Sciatic nerve (tissue), 1 donor: Measurements from ENCODE around the gene MAP3K9. TPM values are rescaled to one million over a fixed set of nuclear protein-coding genes. Genes with fewer than 3 reads are reported as not detected.

Source experiments
- total RNA-seq: library from RNA; stranded (reverse); fragmentation: NEBNext Ultra II Directional; extraction: Animal tissue kit (Norgen Biotek cat#: 25700); gene quantifications from one replicate; pipeline ENCODE4 v1.2.1, GENCODE V29; 2021
- donor health status: DM: no; HTN: no; CAD: no.

Gene MAP3K9
- total RNA-seq, 1 donor from 2014 or later: 0.36 TPM

Other genes with a start within 250 kb of the MAP3K9 start
- gene MED6, start 208.9 kb downstream of the MAP3K9 start, total RNA-seq: 44.7 TPM
- 11.1 TPM for gene TTC9, start 167.6 kb downstream of the MAP3K9 start, total RNA-seq
- 84.3 TPM for gene PCNX1, start 97.9 kb upstream of the MAP3K9 start, total RNA-seq